Gastrocnemius medialis (tissue), 4 donors: ENCODE measurements around the gene ANKRD63. TPM values are rescaled to one million over a fixed set of nuclear protein-coding genes. Genes with fewer than 3 reads are reported as not detected.

ENCODE experiments used
- ATAC-seq, 2 donors: fragments of 150-250 bp; one replicate each; pipeline ENCODE4 v1.9.1; 2016
- DNase-seq, 2 donors: peaks; one replicate each; pipeline ENCODE4 v3.0.0-alpha.2; 2019
- H3K27ac ChIP-seq, 4 donors: fragments of 200-600 bp; sonication (generic); 1 replicate in 1 of 4; 2 replicates in 3 of 4; pipeline ENCODE4 v1.5.1; 2016 to 2018; ENCODE audit warnings: mild to moderate bottlenecking in 2 of 4, moderate library complexity in 1 of 4
- H3K27me3 ChIP-seq, 3 donors: fragments of 200-600 bp; sonication (generic) in 2 of 3; 1 replicate in 1 of 3; 2 replicates in 2 of 3; pipeline versions ENCODE4 v1.5.1 to v1.6.0; 2016 to 2019; ENCODE audit warnings: mild to moderate bottlenecking in 1 of 3, moderate library complexity in 1 of 3
- H3K36me3 ChIP-seq, 2 donors: fragments of 200-600 bp; sonication (generic) in 1 of 2; one replicate each; pipeline ENCODE4 v1.5.1; 2017 to 2018
- H3K4me1 ChIP-seq, 2 donors: fragments of 200-600 bp; sonication (generic) in 1 of 2; one replicate each; pipeline ENCODE4 v1.5.1; 2016 to 2017; ENCODE audit warnings: mild to moderate bottlenecking in 2 of 2
- H3K4me3 ChIP-seq, 4 donors: fragments of 200-600 bp; sonication (generic) in 3 of 4; 1 replicate in 1 of 4; 2 replicates in 3 of 4; pipeline ENCODE4 v1.5.1; 2016 to 2019; ENCODE audit warnings: mild to moderate bottlenecking in 2 of 4
- H3K9me3 ChIP-seq, 3 donors: fragments of 200-600 bp; sonication (generic) in 2 of 3; 1 replicate in 1 of 3; 2 replicates in 2 of 3; pipeline ENCODE4 v1.5.1; 2016 to 2019
- POLR2A ChIP-seq, 2 donors: fragments of 450-650 bp; IDR thresholded peaks; one replicate each; pipeline ENCODE4 v1.6.1; 2017; ENCODE audit warnings: antibody characterized with exemption in 2 of 2, mild to moderate bottlenecking in 2 of 2, moderate library complexity in 2 of 2
- in situ Hi-C, 4 donors: fragments of 200-750 bp; cut with MboI; loops; one replicate each; pipeline versions ENCODE4 v1.15.0 to v1.8.0; 2017; ENCODE audit warnings: low sequenced_read_pairs in 4 of 4
- intact Hi-C: fragments of 100-400 bp; cut with DNase I; formaldehyde crosslinking; loops from one replicate; pipeline ENCODE4 v1.15.1; 2023; ENCODE audit warnings: low total_unique reads
- total RNA-seq, 4 donors: library from RNA; depleted of rRNA; stranded (reverse); fragments of >200 nt; gene quantifications; one replicate each; pipeline versions ENCODE4 v1.1.0 to v1.2.3, GENCODE V29; 2016
- TF ChIP-seq, protein P1 (sequence below), 5 experiments: fragments of 450-650 bp in 3 of 5; fragments of 200-600 bp in 2 of 5; sonication (generic) in 2 of 5; IDR thresholded peaks in 4 of 5; conservative IDR thresholded peaks in 1 of 5; 1 replicate in 4 of 5; 2 replicates in 1 of 5; pipeline ENCODE4 v1.5.1; 2016 to 2019; ENCODE audit warnings: antibody characterized with exemption in 5 of 5, mild to moderate bottlenecking in 3 of 5, moderate library complexity in 3 of 5

Gene ANKRD63
- total RNA-seq, 4 donors from 2014 or later = not detected

DNA sequence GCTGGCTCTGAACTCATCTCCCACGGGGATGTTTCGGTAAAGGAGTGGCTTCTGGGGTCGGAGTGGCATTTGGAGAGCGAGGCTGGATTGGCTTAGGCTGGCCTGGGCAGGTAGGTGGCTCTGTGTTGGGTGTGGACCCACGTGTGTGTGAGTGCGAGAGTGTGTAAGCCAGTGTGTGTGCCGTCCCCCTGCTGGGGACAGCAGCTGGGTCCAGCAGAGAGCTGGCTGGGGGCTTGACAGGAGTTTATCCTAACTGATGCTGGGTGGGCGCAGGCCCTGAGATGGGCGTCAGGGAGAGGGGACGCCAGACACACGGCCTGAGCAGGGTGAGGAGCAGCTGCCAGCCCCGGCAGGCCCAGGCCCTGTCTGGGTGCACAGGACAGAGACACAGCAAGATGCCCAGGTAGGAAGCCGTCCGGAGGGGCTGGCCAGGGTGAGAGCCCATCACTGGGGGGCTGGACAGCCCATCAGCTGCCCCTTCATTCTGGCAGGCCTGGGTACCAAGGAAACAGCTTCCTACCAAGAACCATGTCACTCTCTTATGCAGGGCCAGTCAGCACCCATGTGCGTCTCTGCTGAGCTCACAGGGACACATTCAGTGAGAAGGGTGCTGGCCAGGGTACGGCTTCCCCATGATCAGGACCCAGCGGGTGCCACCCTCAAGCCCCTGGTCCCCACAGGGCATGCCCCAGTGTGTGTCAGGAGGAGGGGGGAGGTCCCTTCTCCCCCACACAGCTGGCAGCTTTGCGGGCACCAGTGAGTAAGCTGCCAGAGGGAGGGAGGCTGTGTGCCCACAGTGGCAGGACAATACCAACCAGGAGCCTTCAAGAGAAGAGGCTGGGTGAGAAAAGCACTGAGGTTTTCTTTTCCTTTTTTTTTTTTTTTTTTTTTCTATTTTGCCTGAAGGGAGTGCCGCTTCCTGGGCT is 42.9 kb downstream of the ANKRD63 start:
- ATAC-seq = no peak
- intact Hi-C loops (no loop called here), in situ Hi-C loops (no loop called here)

DNA sequence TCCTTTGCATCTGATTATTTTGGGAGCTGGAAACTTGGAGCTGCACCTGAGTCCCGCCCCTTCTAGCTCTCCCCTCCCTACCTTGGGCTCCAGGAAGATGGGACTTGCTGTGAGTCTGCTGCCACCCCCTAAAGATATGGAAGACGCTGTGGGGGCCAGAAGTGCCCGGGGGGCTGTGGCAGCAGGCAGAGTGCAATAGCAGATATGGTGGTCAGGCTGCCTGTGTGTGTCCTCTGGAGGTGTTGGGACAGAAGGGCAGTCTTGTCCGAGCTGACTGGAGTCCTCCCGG is 43.5 kb downstream of the ANKRD63 start:
- in situ Hi-C loops (no loop called here), intact Hi-C loops (no loop called here)
- TF ChIP-seq POLR2A (IDR thresholded peaks at IDR 0.05) = no peak
- TF ChIP-seq, protein P1, sequence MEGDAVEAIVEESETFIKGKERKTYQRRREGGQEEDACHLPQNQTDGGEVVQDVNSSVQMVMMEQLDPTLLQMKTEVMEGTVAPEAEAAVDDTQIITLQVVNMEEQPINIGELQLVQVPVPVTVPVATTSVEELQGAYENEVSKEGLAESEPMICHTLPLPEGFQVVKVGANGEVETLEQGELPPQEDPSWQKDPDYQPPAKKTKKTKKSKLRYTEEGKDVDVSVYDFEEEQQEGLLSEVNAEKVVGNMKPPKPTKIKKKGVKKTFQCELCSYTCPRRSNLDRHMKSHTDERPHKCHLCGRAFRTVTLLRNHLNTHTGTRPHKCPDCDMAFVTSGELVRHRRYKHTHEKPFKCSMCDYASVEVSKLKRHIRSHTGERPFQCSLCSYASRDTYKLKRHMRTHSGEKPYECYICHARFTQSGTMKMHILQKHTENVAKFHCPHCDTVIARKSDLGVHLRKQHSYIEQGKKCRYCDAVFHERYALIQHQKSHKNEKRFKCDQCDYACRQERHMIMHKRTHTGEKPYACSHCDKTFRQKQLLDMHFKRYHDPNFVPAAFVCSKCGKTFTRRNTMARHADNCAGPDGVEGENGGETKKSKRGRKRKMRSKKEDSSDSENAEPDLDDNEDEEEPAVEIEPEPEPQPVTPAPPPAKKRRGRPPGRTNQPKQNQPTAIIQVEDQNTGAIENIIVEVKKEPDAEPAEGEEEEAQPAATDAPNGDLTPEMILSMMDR (IDR thresholded peaks at IDR 0.05 in 4 of 5, conservative IDR thresholded peaks at IDR 0.05 in 1 of 5) = no peak
- ATAC-seq (no peak), DNase-seq (no peak)
- peak overlapping the region in 3 of 4 donors; percentile 23 to 46 (median 24) for H3K4me3 ChIP-seq
- peaks cover 0 to 4% of the 10 kb centered on the region in 2 donors for H3K4me1 ChIP-seq
- H3K27ac ChIP-seq = no peak overlapping the region
- H3K9me3 ChIP-seq = no peaks in the 10 kb centered on the region
- H3K36me3 ChIP-seq = no peaks in the 10 kb centered on the region
- H3K27me3 ChIP-seq = peaks cover 0 to 12% (median 12%) of the 10 kb centered on the region in 3 donors

More for the DNA sequence above, 42.9 kb downstream of the ANKRD63 start:
- Histone ChIP-seq H3K4me1 (peaks cover 0 to 4% of the 10 kb centered on the region in 2 donors), H3K9me3 (no peaks in the 10 kb centered on the region), H3K36me3 (no peaks in the 10 kb centered on the region), H3K27me3 (peaks cover 0 to 12% (median 12%) of the 10 kb centered on the region in 3 donors), H3K27ac (no peak overlapping the region), H3K4me3 (no peak overlapping the region)
- no peak for DNase-seq
- TF ChIP-seq POLR2A (IDR thresholded peaks at IDR 0.05) = no peak
- TF ChIP-seq, protein P1 (IDR thresholded peaks at IDR 0.05 in 4 of 5, conservative IDR thresholded peaks at IDR 0.05 in 1 of 5) = no peak

DNA sequence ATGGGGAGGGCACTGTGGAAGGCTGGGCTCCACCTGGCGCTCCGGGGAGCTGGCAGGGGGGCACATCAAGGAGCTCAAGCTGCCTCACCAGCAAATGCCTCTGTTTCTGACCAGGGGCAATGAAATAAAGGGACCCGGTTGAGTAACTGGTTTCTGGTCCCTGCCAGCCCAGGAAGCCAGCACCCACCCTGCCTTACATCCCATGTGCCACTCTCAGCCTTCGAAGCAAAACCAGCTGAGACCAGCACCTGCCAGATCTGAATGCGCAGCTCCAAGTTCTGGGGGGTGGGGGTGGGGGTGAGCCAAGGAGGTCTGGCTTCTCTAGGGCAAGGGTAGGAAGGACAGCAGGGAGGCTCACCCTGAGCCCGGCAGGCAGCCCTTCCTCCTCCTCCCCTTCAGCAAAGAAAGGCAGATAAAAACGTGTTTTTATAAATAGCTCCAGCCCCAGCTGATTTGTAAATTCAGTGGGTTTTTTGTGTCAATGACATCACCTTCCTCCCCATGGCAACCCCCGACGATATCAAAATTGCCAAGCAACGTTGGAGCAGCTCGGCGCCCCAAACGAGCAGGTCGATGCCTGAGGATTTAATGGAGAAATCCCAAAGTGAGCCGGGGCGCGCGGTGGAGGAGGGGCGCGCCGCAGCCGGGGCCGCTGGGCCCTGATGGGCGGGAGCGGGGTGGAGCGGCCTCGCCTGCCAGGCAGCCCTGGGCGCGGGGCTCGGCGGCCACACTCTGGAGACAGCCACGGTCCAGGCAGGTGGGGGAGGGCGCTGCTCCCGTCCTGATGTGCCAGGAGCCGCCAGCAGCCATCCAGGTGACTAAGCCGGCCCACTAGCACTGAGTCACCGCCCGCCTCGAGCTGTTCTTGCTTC is 44.1 kb downstream of the ANKRD63 start, which contains the start of gene PAK6:
Gene PAK6 (plus strand): TSS at position 532 of the 872 bp plus-strand sequence. CDS start 25,723 bp downstream, outside the sequence.
- Histone ChIP-seq H3K4me3 (peak within 1 kb of the TSS in 3 of 4 donors; percentile 23 to 46 (median 24)), H3K27ac (no peak within 1 kb of the TSS)

DNA sequence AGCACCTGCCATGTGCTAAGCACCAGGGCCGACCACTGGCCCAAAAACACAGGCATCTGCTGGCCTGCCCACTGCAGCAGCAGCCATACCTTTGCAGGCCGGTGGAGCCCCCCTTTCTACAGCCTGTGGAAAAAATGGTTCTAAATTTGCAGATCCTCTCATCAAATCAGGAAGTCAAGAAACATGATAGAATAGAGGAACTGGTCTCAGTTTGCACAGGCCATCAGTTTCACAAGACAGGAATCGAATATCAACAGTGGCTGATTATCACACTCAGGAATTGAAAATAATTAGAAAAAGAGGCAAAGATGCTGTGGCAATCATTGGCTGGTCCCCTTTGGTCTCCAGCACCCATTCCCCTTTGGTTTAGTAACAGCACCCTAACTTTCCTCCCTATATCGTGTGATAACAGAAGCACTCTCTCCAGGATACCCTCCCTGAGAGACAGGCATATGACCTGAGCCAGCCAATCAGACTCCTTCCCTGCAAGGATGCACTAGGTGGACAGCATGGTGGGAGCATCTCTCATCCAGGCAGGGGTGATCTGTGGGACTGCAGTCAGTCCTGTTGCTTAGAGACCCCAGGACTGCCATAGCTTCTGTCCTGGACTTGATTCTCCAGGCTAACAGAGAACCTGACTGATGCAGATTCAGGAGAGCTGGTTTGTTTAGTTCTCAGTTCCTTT is 47.5 kb downstream of the ANKRD63 start:
- no peaks in the 10 kb centered on the region for H3K36me3 ChIP-seq
- in situ Hi-C loops (no loop called here), intact Hi-C loops (no loop called here)
- H3K4me1 ChIP-seq = peaks cover 0 to 4% of the 10 kb centered on the region in 2 donors
- DNase-seq (no peak), ATAC-seq (no peak)
- no peak overlapping the region for H3K27ac ChIP-seq
- no peak overlapping the region for H3K4me3 ChIP-seq
- no peaks in the 10 kb centered on the region for H3K9me3 ChIP-seq
- no peak for TF ChIP-seq POLR2A (IDR thresholded peaks at IDR 0.05)
- TF ChIP-seq, protein P1 (IDR thresholded peaks at IDR 0.05 in 4 of 5, conservative IDR thresholded peaks at IDR 0.05 in 1 of 5) = no peak
- peaks cover 0 to 12% (median 6%) of the 10 kb centered on the region in 3 donors for H3K27me3 ChIP-seq

More for the DNA sequence above, 44.1 kb downstream of the ANKRD63 start, which contains the start of gene PAK6:
- DNase-seq = peak; percentile 23 to 44
- Histone ChIP-seq H3K27me3 (peaks cover 0 to 12% (median 12%) of the 10 kb centered on the region in 3 donors), H3K4me1 (peaks cover 0 to 4% of the 10 kb centered on the region in 2 donors), H3K9me3 (no peaks in the 10 kb centered on the region), H3K36me3 (no peaks in the 10 kb centered on the region)
- peak; percentile 67 for ATAC-seq
- in situ Hi-C loops (no loop called here), intact Hi-C loops (no loop called here)
- TF ChIP-seq, protein P1 (IDR thresholded peaks at IDR 0.05 in 4 of 5, conservative IDR thresholded peaks at IDR 0.05 in 1 of 5) = no peak
- TF ChIP-seq POLR2A (IDR thresholded peaks at IDR 0.05) = no peak
